Neural cell (in vitro differentiated cells): ENCODE results near the gene BOD1L2. TPM values are rescaled to one million over a fixed set of nuclear protein-coding genes. Genes with fewer than 3 reads are reported as not detected.

Experiments
- H2AFZ ChIP-seq: fragments of 200-600, 300-800 bp; sonication (generic), shearing (Covaris generic); 2 replicates; pipeline ENCODE4 v1.6.0; 2014; ENCODE audit warnings: low read depth, mild to moderate bottlenecking, antibody characterized with exemption, low read length, moderate library complexity
- H3F3A ChIP-seq: fragments of 200-600 bp; shearing (Covaris generic); 2 replicates; pipeline ENCODE4 v1.6.1; 2016; ENCODE audit warnings: mild to moderate bottlenecking, moderate library complexity, mixed read lengths, antibody characterized with exemption, low read length; ENCODE audit not compliant: insufficient read depth, poor library complexity, severe bottlenecking
- H3K27ac ChIP-seq: fragments of 200-600, 300-800 bp; sonication (generic), shearing (Covaris generic); 2 replicates; pipeline ENCODE4 v1.5.1; 2014; ENCODE audit warnings: mild to moderate bottlenecking, low read length, moderate library complexity
- H3K27me3 ChIP-seq: fragments of 300-800, 200-600 bp; sonication (generic), shearing (Covaris generic); 2 replicates; pipeline ENCODE4 v1.6.0; 2014; ENCODE audit warnings: mild to moderate bottlenecking, low read depth, low read length, moderate library complexity; ENCODE audit not compliant: insufficient read depth
- H3K36me3 ChIP-seq: fragments of 300-800, 200-600 bp; sonication (generic), shearing (Covaris generic); 2 replicates; pipeline ENCODE4 v1.5.1; 2014; ENCODE audit warnings: mild to moderate bottlenecking, antibody characterized with exemption, low read length, moderate library complexity; ENCODE audit not compliant: insufficient read depth
- H3K4me2 ChIP-seq: fragments of 300-800, 200-600 bp; sonication (generic), shearing (Covaris generic); 2 replicates; pipeline ENCODE4 v1.6.0; 2014; ENCODE audit warnings: mild to moderate bottlenecking, low read length
- H3K4me3 ChIP-seq: fragments of 300-800, 200-600 bp; sonication (generic), shearing (Covaris generic); 2 replicates; pipeline ENCODE4 v1.5.1; 2014; ENCODE audit warnings: mild to moderate bottlenecking, low read length, moderate library complexity
- H3K79me2 ChIP-seq: fragments of 200-600 bp; shearing (Covaris generic); replicated peaks from 2 replicates; pipeline ENCODE4 v1.6.0; 2014; ENCODE audit warnings: mild to moderate bottlenecking, low read length, moderate library complexity; ENCODE audit not compliant: insufficient read depth
- H3K9ac ChIP-seq: fragments of 300-800, 200-600 bp; sonication (generic), shearing (Covaris generic); 2 replicates; pipeline ENCODE4 v1.6.1; 2016; ENCODE audit warnings: mild to moderate bottlenecking, low read length, mixed read lengths
- H3K9me2 ChIP-seq: fragments of 200-600 bp; shearing (Covaris generic); 2 replicates; pipeline ENCODE4 v1.6.1; 2016; ENCODE audit warnings: mild to moderate bottlenecking, low read length, mixed read lengths; ENCODE audit not compliant: insufficient read depth
- H3K9me3 ChIP-seq: fragments of 200-600, 300-800 bp; sonication (generic), shearing (Covaris generic); 2 replicates; pipeline ENCODE4 v1.6.1; 2016; ENCODE audit warnings: mild to moderate bottlenecking, mixed run types, low read length, moderate library complexity, mixed read lengths
- H4K20me1 ChIP-seq: fragments of 200-600 bp; shearing (Covaris generic); 2 replicates; pipeline ENCODE4 v1.6.1; 2016; ENCODE audit warnings: mild to moderate bottlenecking, mixed run types; ENCODE audit not compliant: insufficient read depth
- CTCF ChIP-seq: fragments of 450-650 bp; IDR thresholded peaks from 2 replicates; pipeline ENCODE4 v1.5.1; 2014; ENCODE audit warnings: antibody characterized with exemption, mild to moderate bottlenecking, moderate library complexity; ENCODE audit not compliant: poor library complexity, severe bottlenecking
- EP300 ChIP-seq: fragments of 450-650 bp; conservative IDR thresholded peaks from 2 replicates; pipeline ENCODE4 v1.6.1; 2014; ENCODE audit warnings: antibody characterized with exemption, mild to moderate bottlenecking, moderate library complexity; ENCODE audit not compliant: poor library complexity, severe bottlenecking
- EZH2 ChIP-seq: fragments of 200-600, 300-800 bp; shearing (Covaris generic), sonication (generic); IDR thresholded peaks from 2 replicates; pipeline ENCODE4 v1.6.1; 2014; ENCODE audit warnings: antibody characterized with exemption, low read length, borderline replicate concordance, mild to moderate bottlenecking; ENCODE audit not compliant: insufficient read depth, poor library complexity, severe bottlenecking
- MXI1 ChIP-seq: fragments of 450-650 bp; conservative IDR thresholded peaks from 2 replicates; pipeline ENCODE4 v1.6.1; 2014; ENCODE audit warnings: antibody characterized with exemption, mild to moderate bottlenecking; ENCODE audit not compliant: poor library complexity, severe bottlenecking
- POLR2AphosphoS5 ChIP-seq: IDR thresholded peaks from 2 replicates; pipeline ENCODE4 v1.6.1; 2012
- RAD21 ChIP-seq: fragments of 450-650 bp; conservative IDR thresholded peaks from 2 replicates; pipeline ENCODE4 v1.6.1; 2014; ENCODE audit warnings: antibody characterized with exemption, mild to moderate bottlenecking, moderate library complexity
- REST ChIP-seq: IDR thresholded peaks from 2 replicates; pipeline ENCODE4 v1.6.1; 2012; ENCODE audit warnings: borderline replicate concordance
- SMC3 ChIP-seq: fragments of 450-650 bp; conservative IDR thresholded peaks from 2 replicates; pipeline ENCODE4 v1.6.1; 2014; ENCODE audit warnings: antibody characterized with exemption, mild to moderate bottlenecking, moderate library complexity; ENCODE audit not compliant: poor library complexity
- TAF1 ChIP-seq: IDR thresholded peaks from 2 replicates; pipeline ENCODE4 v1.6.1; 2012; ENCODE audit warnings: low read depth
- polyA plus RNA-seq: library from polyadenylated mRNA; depleted of rRNA; stranded (reverse); fragments of >200 nt; gene quantifications from 2 replicates; pipeline ENCODE4 v1.2.3, GENCODE V29; 2014

BOD1L2 gene
- polyA plus RNA-seq, 1 donor from 2014 or later: not detected

GRCh38 chr18:57137847-57138246, 9.0 kb upstream of the BOD1L2 start:
- Histone ChIP-seq H3K79me2 (no peaks in the 10 kb centered on the region), H3K9ac (no peak overlapping the region), H3K36me3 (no peaks in the 10 kb centered on the region), H3F3A (no peaks in the 10 kb centered on the region), H3K27me3 (no peaks in the 10 kb centered on the region), H2AFZ (no peak overlapping the region), H3K27ac (no peak overlapping the region), H4K20me1 (no peaks in the 10 kb centered on the region), H3K4me2 (no peak overlapping the region), H3K9me3 (no peaks in the 10 kb centered on the region), H3K9me2 (no peaks in the 10 kb centered on the region), H3K4me3 (no peak overlapping the region)
- TF ChIP-seq EP300: no peak
- no peak for TF ChIP-seq SMC3

- H3K27ac ChIP-seq: no peak overlapping the region
- H3K9me2 ChIP-seq: no peaks in the 10 kb centered on the region
- no peaks in the 10 kb centered on the region for H3F3A ChIP-seq
- H2AFZ ChIP-seq: no peak overlapping the region
- TF ChIP-seq SMC3 (no peak), MXI1 (no peak), EZH2 (no peak), EP300 (no peak), CTCF (no peak), REST (no peak), TAF1 (no peak), RAD21 (no peak), POLR2AphosphoS5 (no peak)
- no peak overlapping the region for H3K4me3 ChIP-seq
- H3K36me3 ChIP-seq: no peaks in the 10 kb centered on the region
- H3K27me3 ChIP-seq: no peaks in the 10 kb centered on the region
- H3K9ac ChIP-seq: no peak overlapping the region
- H3K4me2 ChIP-seq: no peak overlapping the region
- H3K79me2 ChIP-seq: no peaks in the 10 kb centered on the region
- no peaks in the 10 kb centered on the region for H4K20me1 ChIP-seq
- no peaks in the 10 kb centered on the region for H3K9me3 ChIP-seq
These were observed 5.4 kb upstream of the BOD1L2 start for GRCh38 chr18:57141208-57142129.
